Measurements from ENCODE around the gene IDH3G.
"Not testable (repeated sequence)": the region's sequence is repeated elsewhere in the genome, so short reads cannot be mapped to it uniquely, and the experiment has no call there.

Gene IDH3G

DNA sequence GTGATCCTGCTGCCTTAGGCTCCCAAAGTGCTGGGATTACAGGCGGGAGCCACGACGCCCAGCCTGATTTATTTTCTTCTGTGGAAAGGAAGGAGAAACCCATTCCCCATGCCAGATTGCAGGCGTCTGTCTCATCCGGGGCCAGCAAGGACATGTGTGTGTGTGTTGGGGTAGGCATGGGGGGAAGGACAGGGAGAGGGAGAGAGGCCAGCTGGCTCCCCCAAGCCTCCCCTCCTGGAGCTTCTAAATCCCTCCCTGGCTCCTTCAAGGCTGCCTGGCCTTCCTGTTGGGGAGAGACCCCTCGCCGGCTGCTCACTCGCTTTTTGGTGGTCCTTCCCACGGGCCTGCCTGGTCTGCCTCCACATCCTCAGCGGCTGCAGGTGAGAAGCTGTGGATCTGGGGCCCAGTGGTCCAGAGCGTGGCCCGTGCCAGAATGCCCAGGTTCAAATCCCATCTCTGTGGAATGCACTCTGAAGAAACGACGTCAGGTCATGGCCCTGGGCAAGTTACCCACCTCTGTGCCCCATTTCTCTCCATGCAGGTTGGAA, 31.5 kb downstream of the IDH3G start:
- DNase-seq (ENCODE audit: low read depth in 2 of 2), result no peak

DNA sequence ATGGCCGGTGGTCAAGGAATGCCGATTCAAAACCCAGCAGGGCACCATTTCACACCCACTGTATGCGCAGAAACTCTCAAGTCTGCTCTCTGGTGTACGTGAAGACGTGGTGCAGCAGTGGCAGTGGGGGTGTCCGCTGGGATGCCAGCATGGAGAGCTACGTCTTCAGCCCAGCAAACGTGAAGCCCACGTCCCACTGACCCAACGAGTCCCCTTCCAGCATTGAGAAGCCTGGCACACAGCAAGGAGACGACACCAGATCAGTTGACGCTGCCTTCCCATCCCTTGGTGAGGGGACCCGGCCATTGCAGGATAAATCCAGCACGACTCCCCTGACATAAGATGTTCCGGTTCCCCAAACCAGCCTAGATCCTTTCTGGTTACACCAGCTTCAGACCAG, 32.3 kb downstream of the IDH3G start:
- DNase-seq (ENCODE audit: low read depth in 2 of 2), result no peak

DNA sequence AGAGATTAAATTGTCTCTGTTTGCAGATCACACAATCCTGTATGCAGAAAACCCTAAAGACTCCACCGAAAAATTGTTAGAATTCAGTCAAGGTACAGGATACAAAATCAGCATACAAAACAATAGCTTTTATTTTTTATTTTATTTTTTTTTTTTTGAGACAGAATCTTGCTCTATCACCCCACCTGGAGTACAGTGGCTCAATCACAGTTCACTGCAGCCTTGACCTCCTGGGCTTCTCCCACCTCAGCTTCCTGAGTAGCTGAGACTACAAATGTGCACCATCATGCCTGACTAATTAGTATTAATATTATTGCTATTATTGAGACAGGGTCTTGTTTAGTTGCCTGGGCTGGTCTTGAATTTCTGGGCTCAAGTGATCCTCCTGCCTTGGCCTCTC, 39.0 kb downstream of the IDH3G start:
- no peak for DNase-seq (ENCODE audit: low read depth in 2 of 2)

DNA sequence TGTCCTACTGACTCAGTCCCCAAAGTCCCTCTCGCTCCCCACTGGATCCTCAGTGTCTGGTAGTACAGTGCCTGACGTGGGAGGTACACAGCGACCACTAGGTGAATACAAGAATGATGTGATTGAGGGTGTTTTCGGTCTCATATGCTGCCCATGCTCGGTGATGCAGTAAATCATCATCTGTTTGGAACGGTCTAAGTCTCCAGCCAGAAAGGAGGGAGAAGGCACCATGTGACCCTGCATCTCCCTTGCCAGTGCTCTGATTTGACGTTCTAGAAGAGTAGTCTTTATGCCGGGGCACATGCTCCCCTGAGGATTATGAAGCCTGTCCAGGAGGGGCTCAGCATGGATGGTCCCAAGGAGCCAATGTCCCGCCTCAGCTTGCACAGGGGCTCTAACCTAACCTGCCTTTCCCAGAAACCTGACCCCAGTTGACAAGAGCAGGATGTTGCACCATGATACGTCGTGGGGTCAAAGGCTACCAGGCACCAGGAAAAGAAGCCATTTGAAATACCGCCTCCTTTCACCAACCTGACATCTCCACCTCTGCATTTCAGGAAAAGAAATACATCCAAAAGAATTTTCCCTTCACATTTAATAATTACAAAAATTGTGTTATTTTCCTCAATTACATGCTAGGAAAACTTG, 43.9 kb downstream of the IDH3G start:
- DNase-seq (ENCODE audit: low read depth in 2 of 2), result no peak

DNA sequence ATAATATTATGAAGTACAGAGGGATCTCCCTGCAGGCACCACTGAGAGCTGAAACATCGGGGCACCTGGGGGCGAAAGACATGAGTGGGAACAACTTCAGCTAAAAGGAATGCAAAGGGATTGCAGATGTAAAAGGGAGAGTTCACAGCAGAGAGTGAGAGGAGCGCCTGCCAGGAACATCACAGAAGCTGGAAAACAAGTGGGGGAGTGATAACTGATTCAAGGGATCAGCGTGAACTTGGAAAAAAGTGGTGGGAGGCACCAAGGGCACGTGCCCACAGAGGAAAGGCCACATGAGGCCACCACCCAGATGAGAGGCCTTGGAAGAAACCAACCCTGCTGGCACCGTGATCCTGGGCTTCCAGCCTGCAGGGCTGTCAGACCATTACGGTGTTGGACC, 45.2 kb downstream of the IDH3G start:
- not testable (repeated sequence) for DNase-seq (ENCODE audit: low read depth in 2 of 2)

DNA sequence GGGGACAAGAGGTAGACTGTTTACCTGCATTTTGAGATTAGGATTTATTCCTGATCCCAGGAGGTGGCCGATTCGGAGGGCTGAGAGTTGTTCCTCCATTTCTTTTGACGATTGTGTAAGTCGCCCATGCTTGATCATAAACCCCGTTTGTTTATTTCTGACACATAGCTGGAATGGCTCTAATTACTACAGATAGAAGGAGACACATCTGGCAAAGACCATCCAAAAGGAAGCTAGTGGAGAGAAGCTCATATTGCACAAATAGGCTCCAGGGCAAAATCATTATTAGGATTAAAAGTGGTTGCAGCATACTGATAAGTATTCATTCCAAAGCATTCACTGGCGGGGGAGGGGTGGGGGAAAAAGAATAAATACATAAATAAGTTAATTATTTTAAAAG, 47.2 kb downstream of the IDH3G start:
- DNase-seq (ENCODE audit: low read depth in 2 of 2), result not testable (repeated sequence)

DNA sequence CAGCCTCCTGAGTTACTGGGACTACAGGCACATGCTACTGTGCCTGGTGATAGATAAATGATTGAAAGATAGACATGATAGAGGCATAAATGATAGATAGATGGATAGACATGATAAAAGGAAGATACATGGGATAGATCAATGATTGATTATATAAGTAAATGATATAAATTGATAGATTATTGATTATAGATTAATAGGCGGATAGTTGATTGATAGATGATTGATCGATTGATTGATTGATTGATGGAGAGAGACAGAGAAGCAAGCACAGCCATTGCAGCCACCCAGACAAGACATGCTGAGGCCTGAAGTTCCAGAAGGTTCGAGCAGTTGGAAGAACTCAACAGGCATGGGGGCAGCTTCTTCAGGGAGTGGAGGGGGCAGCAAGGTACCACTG, 47.8 kb downstream of the IDH3G start:
- DNase-seq (ENCODE audit: low read depth in 2 of 2), result no peak

DNA sequence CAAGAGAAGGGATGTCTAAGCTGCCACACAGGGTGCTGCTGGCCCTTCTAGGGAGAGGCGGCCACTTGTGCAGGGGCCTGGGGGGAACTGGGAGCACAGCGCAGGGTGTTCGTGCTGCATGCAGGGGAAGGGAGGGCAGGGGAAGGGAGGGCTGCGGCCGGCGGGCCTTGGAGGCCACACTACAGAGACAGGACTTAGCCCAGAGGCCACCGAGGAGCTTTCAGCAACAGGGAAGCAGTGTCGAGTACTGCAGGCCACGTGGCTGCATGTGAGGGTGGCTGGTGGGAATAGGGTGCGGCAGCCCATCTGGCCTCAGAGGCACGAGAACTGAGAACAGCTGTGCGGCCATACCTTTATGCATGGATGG, 49.1 kb downstream of the IDH3G start:
- not testable (repeated sequence) for DNase-seq (ENCODE audit: low read depth in 2 of 2)

DNA sequence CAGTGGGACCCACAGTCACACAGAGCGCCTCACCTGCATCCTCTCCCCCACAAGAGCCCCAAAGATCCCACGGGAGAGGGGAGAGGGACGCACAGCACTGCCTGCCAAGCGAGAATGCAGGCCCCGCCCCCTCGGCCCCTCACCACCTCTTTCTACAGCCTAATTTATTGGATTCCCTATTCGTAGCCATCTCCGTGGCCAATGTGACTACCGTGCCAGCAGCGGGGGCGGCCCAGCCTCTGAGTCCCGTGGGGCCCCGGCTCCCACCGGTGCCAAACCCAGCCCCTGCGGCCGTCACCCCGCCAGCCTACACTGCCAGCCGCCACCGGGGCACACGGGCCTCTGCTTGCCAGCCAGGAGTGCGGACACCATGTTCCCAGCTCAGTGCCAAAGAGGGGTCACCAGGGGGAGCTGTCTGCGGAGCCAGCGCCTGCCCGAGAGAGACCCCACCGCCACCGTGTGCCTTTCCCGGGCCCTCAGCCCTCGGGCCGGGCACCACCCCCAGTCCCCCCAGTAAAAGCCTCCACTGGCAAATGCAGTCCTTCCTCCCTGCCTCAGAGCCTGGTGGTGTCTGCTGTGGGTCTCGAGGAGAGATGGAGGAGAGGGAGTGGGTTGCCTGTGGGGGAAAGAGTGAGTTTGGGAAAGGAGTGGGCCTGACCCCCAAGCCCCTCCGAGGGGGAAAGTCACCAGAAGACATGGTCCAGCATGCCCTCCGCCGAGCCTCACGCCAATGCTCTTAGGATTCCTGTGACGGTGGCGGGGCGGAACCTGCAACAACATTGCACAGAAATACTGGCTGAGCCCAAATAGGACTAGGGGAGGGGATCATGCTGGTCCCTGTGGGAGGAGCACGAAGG, 49.7 kb downstream of the IDH3G start:
- DNase-seq (ENCODE audit: low read depth in 2 of 2), result no peak

DNA sequence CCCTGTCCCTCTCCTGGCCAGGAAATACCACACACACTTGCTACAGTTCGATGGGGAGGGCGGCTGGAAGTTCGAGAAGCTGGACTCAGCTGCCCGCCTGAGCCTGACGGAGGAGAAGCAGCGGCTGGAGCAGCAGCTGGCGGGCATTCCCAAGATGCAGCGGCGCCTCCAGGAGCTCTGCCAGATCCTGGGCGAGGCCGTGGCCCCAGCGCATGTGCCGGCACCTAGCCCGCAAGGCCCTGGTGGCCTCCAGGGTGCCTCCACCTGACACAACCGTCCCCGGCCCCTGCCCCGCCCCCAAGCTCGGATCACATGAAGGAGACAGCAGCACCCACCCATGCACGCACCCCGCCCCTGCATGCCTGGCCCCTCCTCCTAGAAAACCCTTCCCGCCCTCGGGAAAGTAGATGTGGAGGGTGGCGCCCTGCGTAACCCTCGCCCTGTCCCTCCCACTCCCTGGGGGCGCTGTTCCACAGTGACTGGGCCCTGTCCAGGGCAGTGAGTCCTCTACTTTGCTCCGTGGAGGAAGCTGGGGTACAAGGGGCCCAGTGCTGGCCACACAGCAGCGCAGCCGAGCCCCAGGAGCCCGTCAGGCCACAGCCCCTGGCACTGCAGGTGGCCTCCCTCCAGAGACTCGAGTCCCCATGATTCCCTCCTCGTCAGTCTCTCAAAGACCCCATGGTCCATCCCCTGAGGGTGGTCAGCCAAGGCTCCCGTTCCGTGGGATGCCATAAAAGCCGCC, 50.5 kb downstream of the IDH3G start:
- DNase-seq (ENCODE audit: low read depth in 2 of 2), result not testable (repeated sequence)

DNA sequence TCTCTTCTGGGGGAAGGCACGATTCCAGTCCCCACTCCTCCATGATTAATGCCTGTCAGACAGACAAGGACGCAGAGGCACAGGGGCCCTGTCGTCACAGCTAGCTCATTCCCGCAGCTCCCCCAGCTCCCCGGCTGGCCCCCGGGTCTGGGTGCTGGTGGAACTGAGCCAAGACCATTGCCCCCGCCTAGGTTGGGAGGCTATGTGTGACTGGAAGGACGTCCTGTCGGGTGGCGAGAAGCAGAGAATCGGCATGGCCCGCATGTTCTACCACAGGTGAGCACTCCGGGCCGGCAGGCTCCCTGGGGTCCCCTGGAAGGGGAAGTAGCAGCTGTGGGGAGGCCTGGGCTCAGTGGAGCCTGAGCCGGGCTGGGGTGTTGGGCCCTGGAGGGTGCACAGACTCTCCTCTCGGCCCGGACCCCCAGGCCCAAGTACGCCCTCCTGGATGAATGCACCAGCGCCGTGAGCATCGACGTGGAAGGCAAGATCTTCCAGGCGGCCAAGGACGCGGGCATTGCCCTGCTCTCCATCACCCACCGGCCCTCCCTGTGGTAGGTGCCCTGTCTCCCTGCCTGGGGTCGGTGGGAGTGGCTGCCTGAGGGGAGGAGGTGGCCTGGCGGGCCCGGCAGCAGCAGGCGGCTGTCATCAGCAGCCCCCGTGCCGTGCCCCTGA, 51.2 kb downstream of the IDH3G start:
- not testable (repeated sequence) for DNase-seq (ENCODE audit: low read depth in 2 of 2)

DNA sequence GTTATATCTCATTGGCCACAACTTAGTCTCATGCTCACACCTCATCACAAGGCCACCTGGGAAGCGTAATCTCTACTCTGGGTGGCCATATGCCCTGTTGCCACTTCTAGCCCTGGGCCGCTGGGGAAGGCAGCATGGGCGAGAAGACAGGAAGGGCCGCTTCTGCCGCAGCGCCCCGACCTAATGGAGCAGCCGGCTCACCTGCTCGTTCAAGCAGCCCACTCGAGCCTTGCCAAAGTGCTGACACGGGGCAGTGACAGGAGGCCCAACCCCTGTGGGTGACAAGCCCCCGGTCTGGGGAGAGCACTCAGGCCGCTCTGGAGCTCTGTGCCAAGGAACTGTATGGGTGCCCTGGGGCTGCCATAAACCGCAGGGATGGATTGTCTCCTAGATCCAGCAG, 52.1 kb downstream of the IDH3G start:
- not testable (repeated sequence) for DNase-seq (ENCODE audit: low read depth in 2 of 2)

DNA sequence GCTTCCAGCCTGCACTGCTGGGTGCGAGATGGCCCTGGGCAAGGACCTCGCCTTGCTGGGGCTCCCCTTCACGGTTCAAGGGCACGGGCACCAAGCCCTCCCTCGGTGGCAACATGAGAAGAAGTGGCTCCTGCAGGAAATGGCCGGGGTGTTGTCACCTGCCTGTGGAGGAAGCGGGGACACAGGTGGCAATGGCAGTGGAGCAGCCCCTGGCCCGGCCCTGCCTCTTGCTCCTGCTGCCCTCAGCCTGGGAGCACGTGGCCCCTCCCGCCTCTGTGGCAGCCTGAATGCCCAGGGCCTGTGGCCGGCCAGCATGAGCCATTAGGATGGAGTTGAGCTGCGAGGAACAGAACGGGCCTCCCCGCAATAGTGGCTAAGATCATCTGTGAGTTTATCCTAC, 52.7 kb downstream of the IDH3G start:
- no peak for DNase-seq (ENCODE audit: low read depth in 2 of 2)

DNA sequence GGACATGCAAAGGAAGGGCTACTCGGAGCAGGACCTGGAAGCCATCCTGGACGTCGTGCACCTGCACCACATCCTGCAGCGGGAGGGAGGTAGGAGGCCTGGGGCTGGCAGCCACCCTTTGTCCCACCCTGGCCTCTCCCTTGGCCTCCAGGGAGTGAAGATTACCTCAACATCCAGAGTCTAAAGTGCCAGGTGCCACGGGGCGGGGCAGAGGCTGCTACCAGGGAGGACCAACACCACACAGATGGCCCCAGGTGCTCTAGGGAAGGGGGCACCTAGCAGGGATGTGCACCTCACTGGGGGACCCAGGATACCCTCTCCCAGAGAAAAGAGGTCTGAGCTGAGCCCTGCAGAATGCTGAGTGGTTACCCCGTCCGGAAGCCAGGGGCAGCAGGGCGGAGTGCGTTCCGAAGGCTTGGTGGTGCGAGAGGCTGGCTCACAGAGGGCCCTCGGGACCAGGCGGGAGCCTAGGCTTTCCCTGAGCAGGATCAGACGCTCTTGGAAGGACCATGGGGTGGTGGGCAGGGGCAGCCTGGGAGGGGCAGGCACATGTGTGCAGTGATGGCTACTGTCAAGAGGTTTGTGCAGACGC, 53.4 kb downstream of the IDH3G start:
- DNase-seq (ENCODE audit: low read depth in 2 of 2), result no peak

DNA sequence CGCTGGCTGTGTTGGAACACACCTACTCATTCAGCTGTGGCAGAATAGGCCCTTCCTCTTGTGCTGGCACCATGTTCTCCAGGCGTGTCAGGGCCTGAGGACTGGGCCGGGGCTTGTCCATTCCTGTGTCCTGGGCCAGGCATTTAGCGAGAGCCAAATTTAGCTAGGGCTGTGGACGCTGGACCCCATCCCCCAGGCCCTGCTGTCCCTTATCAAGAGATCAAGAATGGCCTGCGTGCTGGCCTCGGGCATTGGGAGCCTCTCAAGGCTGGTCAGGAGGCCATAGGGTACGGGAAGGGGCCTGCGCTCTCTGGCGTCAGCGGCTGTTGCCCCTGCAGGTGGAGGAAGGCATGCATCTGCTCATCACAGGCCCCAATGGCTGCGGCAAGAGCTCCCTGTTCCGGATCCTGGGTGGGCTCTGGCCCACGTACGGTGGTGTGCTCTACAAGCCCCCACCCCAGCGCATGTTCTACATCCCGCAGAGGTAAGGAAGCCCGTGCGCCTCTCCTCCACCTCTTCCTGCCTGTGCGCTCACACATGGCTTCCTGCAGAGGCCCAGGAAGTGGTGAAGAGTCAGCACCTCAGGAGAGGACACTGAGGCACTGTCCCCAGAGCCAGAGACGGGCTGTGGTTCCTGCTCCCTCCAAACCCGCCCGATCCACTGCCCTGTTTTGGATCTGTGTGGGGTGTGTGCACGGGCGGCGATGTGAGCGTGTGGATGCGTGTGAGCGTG, 54.3 kb downstream of the IDH3G start:
- DNase-seq (ENCODE audit: low read depth in 2 of 2), result no peak

DNA sequence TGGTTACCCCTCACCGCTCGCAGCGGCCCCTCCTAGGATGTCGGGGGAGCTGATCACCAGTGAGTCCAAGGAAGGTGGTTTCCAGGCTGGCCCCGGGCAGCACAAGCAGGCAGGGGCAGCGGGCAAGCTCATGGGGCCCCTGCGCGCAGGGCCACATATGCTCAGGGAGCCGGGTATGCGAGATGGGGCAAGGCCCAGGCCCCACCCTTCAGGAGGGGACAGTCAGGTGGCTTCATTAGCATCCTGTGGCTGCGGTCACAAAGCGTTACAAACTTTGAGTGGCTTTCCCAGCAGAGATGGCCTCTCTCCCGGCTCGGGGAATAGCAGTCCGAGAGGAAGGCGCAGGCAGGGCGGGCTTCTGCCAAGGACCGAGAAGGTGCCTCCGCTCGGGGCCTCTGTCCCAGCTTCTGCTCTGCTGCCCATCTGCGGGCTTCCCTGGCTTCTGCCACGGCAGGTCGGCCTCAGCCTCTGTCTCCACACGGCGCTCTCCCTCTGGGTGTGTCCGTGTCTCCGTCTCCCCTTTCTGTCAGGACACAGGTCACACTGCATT, 56.0 kb downstream of the IDH3G start:
- DNase-seq (ENCODE audit: low read depth in 2 of 2), result no peak

DNA sequence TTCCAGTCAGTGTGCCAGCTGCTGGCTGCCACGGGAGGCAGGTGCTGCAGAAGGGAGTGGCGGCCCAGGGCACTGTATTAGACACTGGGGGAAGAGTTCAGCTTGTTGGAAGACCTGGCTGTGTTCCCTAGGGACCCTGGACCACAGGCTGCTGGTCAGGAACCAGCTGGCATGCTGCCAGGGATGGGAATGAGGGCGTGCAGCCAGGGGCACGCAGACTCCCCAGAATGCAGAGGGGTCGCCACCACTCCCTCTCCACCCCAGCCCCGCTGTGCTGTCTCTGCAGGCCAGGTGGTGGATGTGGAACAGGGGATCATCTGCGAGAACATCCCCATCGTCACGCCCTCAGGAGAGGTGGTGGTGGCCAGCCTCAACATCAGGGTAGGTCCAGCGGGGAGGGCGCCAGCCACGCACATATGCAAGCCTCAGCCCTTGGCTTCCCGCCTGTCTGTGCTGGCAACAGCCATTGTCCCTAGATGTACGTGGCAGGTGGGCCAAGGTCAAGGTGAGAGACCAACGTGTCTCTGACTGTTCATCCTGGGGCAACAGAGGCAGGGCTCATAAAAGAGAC, 57.2 kb downstream of the IDH3G start:
- DNase-seq (ENCODE audit: low read depth in 2 of 2), result no peak

DNA sequence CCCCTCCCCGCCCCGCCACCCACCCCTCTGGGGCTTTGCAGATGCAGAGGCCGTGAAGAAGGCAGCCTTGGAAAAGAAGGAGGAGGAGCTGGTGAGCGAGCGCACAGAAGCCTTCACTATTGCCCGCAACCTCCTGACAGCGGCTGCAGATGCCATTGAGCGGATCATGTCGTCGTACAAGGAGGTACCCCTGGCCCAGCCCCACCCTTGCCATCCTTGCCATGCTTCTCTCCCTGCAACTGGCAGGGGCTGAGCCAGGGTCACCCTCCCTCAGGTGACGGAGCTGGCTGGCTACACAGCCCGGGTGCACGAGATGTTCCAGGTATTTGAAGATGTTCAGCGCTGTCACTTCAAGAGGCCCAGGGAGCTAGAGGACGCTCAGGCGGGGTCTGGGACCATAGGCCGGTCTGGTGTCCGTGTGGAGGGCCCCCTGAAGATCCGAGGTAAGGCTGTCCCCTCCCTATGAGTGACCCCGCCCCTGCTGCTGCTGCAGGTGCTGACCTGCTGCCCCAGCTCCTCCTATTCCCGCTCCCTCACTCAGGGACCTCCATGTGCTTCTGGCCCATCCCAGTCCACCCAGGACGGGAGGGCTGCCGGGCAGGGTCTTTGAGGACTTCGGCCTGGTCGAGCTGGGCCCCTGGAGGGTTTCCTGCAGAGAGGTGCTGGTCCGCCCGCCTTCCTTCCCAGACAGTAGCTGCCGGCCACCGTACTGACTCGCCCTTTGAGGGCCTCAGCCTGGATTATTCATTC, 57.9 kb downstream of the IDH3G start:
- DNase-seq (ENCODE audit: low read depth in 2 of 2), result no peak
